Measurements from ENCODE around the gene ANO2.

ANO2 gene

DNA sequence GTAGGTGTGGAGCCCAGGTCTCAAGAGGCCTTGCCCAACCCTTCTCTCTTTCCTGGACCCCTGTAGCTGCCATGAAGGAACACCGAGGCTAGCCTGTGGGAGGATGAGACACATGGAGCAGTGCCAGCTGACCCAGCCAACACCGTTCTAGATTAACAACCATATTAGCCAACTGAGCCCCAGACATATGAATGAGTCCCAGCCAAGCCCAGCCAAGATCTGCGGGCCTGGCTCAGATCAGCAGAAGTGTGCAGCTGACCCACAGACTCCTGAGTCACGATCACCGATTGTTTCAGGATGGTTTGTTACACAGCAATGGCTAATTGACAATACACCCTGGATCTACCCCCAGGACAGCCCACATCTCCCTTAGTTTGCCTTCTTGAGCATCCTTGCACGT lies 431.0 kb downstream of the ANO2 start:
- DNase-seq (ENCODE audit: low spot score), result no peak

DNA sequence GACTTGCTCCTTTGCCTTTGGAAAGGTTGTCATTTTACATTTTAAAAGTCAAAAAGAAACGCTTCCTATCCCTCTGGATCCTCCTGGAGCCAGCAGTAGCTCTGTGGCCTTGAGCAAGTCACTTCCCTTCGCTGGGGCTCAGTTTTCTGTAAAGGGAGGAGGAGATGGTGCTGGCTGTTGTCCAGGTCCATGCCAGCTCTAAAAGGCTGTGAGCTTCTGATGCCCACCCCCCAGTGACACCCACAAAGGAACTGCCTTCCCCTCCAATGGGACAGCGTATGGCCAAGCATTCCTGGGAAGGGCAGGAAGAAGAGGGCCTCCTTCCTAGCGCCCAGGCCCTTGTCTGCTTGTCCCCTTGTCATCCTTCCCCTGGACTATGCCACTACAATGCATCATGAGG lies 431.7 kb downstream of the ANO2 start:
- DNase-seq (ENCODE audit: low spot score), result no peak
